HCT116 (cell line): Measurements from ENCODE around the gene LRRFIP2. TPM values are rescaled to one million over a fixed set of nuclear protein-coding genes. Genes with fewer than 3 reads are reported as not detected.
A peak's percentile ranks its signal among the peaks of the same experiment; 100 is the strongest.

ENCODE experiments used
- ATAC-seq: fragments of 200-7000 bp; cut with Tn5 transposase; 2 replicates; pipeline ENCODE4 v1.9.1; 2020; ENCODE audit warnings: mild to moderate bottlenecking, moderate library complexity
- BruUV-seq: library from RNA; stranded (reverse); fragments of 400-500 nt; replicated peaks from 2 replicates; lab custom pipeline; 2021; lab: Mats Ljungman, UMichigan
- CTCF ChIA-PET: fragments of 300-600 bp; sonication (Branson Sonifier 250); formaldehyde crosslinking; loops from one replicate; lab custom pipeline; 2021; ENCODE audit warnings: antibody characterized with exemption; lab: Charles Lee
- POLR2A ChIA-PET: fragments of 300-600, 350-600 bp; sonication (Branson Sonifier 250); formaldehyde crosslinking; loops from one replicate; lab custom pipeline; 2021; ENCODE audit warnings: antibody characterized with exemption; lab: Charles Lee
- RAD21 ChIA-PET, 2 experiments: fragments of 300-600 bp; sonication (Branson Sonifier 250); formaldehyde crosslinking; loops; one replicate each; lab custom pipeline; 2023; ENCODE audit warnings: low total read pairs in 2 of 2; ENCODE audit not compliant: uncharacterized antibody in 2 of 2, unreplicated experiment in 2 of 2, low non-redundant PET in 1 of 2; lab: Charles Lee
- DNase-seq: peaks from one replicate; pipeline ENCODE4 v3.0.0-alpha.2; 2010; ENCODE audit warnings: low read depth, low spot score
- H2AFZ ChIP-seq: fragments of 200-600 bp; shearing (Covaris generic), sonication (generic); 2 replicates; pipeline ENCODE4 v1.6.1; 2017; ENCODE audit warnings: low read depth, mixed run types, mixed read lengths, antibody characterized with exemption, low read length; ENCODE audit not compliant: poor library complexity, severe bottlenecking
- H3K27ac ChIP-seq: 2 replicates; pipeline ENCODE4 v1.5.1; 2012; ENCODE audit warnings: low read depth, low read length
- H3K27me3 ChIP-seq: fragments of 200-600 bp; sonication (generic); 2 replicates; pipeline ENCODE4 v1.6.1; 2016; ENCODE audit warnings: mixed run types, low read length, mixed read lengths; ENCODE audit not compliant: insufficient read depth
- H3K36me3 ChIP-seq, 2 experiments: fragments of 200-500 bp in 1 of 2; fragments of 200-600 bp in 1 of 2; sonication (Bioruptor generic) in 1 of 2; sonication (generic) in 1 of 2; 2 replicates each; pipeline versions ENCODE4 v1.5.1 to v1.6.1; 2014 to 2016; ENCODE audit warnings: low read length in 2 of 2, inconsistent platforms in 1 of 2, mixed read lengths in 1 of 2, mixed run types in 1 of 2; ENCODE audit not compliant: insufficient read depth in 2 of 2, control insufficient read depth in 1 of 2
- H3K4me1 ChIP-seq, 2 experiments: fragments of 200-600 bp in 1 of 2; sonication (generic) in 1 of 2; 2 replicates each; pipeline versions ENCODE4 v1.5.1 to v1.6.1; 2012 to 2017; ENCODE audit warnings: low read length in 2 of 2, inconsistent platforms in 1 of 2, mild to moderate bottlenecking in 1 of 2, mixed read lengths in 1 of 2, mixed run types in 1 of 2, moderate library complexity in 1 of 2; ENCODE audit not compliant: insufficient read depth in 2 of 2, control insufficient read depth in 1 of 2
- H3K4me2 ChIP-seq: fragments of 200-600 bp; sonication (generic); 2 replicates; pipeline ENCODE4 v1.6.1; 2017; ENCODE audit warnings: mixed run types, low read length, mixed read lengths
- H3K4me3 ChIP-seq, 2 experiments: fragments of 200-600 bp in 1 of 2; sonication (generic) in 1 of 2; replicated peaks in 1 of 2; 2 replicates each; pipeline ENCODE4 v1.5.1; 2011 to 2016; ENCODE audit warnings: low read length in 2 of 2, control low read depth in 1 of 2, low read depth in 1 of 2, mild to moderate bottlenecking in 1 of 2, mixed read lengths in 1 of 2, mixed run types in 1 of 2
- H3K79me2 ChIP-seq: fragments of 200-600 bp; sonication (generic); 2 replicates; pipeline ENCODE4 v1.6.1; 2017; ENCODE audit warnings: mild to moderate bottlenecking, mixed run types, low read length, moderate library complexity, mixed read lengths; ENCODE audit not compliant: insufficient read depth
- H3K9ac ChIP-seq: fragments of 200-600 bp; sonication (generic); 2 replicates; pipeline ENCODE4 v1.6.1; 2016; ENCODE audit warnings: low read length, mixed read lengths
- H3K9me2 ChIP-seq: fragments of 200-600 bp; sonication (generic), shearing (Covaris generic); 2 replicates; pipeline ENCODE4 v1.6.1; 2017; ENCODE audit warnings: mixed run types, mild to moderate bottlenecking, moderate library complexity; ENCODE audit not compliant: insufficient read depth
- H3K9me3 ChIP-seq, 2 experiments: fragments of 200-500 bp in 1 of 2; fragments of 200-600 bp in 1 of 2; sonication (Bioruptor generic) in 1 of 2; sonication (generic) in 1 of 2; 2 replicates each; pipeline ENCODE4 v1.6.1; 2014 to 2017; ENCODE audit warnings: low read length in 2 of 2, mixed read lengths in 2 of 2, inconsistent platforms in 1 of 2, low read depth in 1 of 2, mild to moderate bottlenecking in 1 of 2, mixed run types in 1 of 2, moderate library complexity in 1 of 2; ENCODE audit not compliant: control insufficient read depth in 1 of 2, insufficient read depth in 1 of 2
- H4K20me1 ChIP-seq: fragments of 200-600 bp; sonication (generic), shearing (Covaris generic); 2 replicates; pipeline ENCODE4 v1.6.1; 2017; ENCODE audit warnings: mixed run types, mild to moderate bottlenecking, moderate library complexity; ENCODE audit not compliant: insufficient read depth
- CEBPB ChIP-seq: IDR thresholded peaks from 2 replicates; pipeline ENCODE4 v1.6.1; 2012; ENCODE audit warnings: low read depth
- EGR1 ChIP-seq: IDR thresholded peaks from 2 replicates; pipeline ENCODE4 v1.6.1; 2012; ENCODE audit warnings: low read depth
- ELF1 ChIP-seq: IDR thresholded peaks from 2 replicates; pipeline ENCODE4 v1.6.1; 2012; ENCODE audit warnings: low read depth, borderline replicate concordance
- JUND ChIP-seq: IDR thresholded peaks from 2 replicates; pipeline ENCODE4 v1.6.1; 2012
- RAD21 ChIP-seq: IDR thresholded peaks from 2 replicates; pipeline ENCODE4 v1.6.1; 2012; ENCODE audit warnings: low read depth, mild to moderate bottlenecking
- SP1 ChIP-seq: IDR thresholded peaks from 2 replicates; pipeline ENCODE4 v1.6.1; 2012; ENCODE audit warnings: low read depth
- ZBTB33 ChIP-seq: IDR thresholded peaks from 2 replicates; pipeline ENCODE4 v1.6.1; 2011; ENCODE audit warnings: mild to moderate bottlenecking, low read length, moderate library complexity; ENCODE audit not compliant: insufficient replicate concordance; ENCODE audit errors: extremely low read depth
- intact Hi-C: fragments of 100-400 bp; cut with micrococcal nuclease; formaldehyde crosslinking; loops from 2 replicates; pipeline ENCODE4 v1.10.0; 2022
- total RNA-seq: library from RNA; stranded (reverse); gene quantifications from one replicate; pipeline ENCODE4 v1.2.1, GENCODE V29; 2021; ENCODE audit not compliant: unreplicated experiment
- TF ChIP-seq, protein P1 (sequence below): IDR thresholded peaks from 2 replicates; pipeline ENCODE4 v1.6.1; 2012

LRRFIP2 gene
- total RNA-seq, 1 experiment from 2014 or later = 27.0 TPM

GRCh38 chr3:37183375-37183831 lies 9.0 kb upstream of the LRRFIP2 start (continued):
- TF ChIP-seq RAD21 (peak; percentile 27; the same call in 1 of the 2 replicates), CEBPB (peak; percentile 82)
- TF ChIP-seq, all 23 proteins: peak for 11

- DNase-seq = no peak
- Histone ChIP-seq H3K36me3 (no peaks in the 10 kb centered on the region), H3K4me1 (peaks cover 7 to 42% of the 10 kb centered on the region in 2 experiments), H3K27ac (peak overlapping the region; percentile 31; the same call in 1 of the 2 replicates), H3K9me3 (no peaks in the 10 kb centered on the region), H3K9me2 (no peaks in the 10 kb centered on the region), H3K4me3 (peak overlapping the region in 1 of 2 experiments; percentile 23; a peak in 1 of 4 replicates), H3K9ac (peak overlapping the region; percentile 7; the same call in 1 of the 2 replicates), H3K79me2 (peaks cover 16% of the 10 kb centered on the region), H2AFZ (no peak overlapping the region), H3K27me3 (no peaks in the 10 kb centered on the region), H4K20me1 (no peaks in the 10 kb centered on the region), H3K4me2 (peak overlapping the region; percentile 66)
- POLR2A ChIA-PET = interaction anchor here (0.9 kb wide), 1 partner anchor 190 kb away, joined by 4 read pairs; the partner anchor contains the start of gene EPM2AIP1
- intact Hi-C loops = no loop called here
- CTCF ChIA-PET = no interaction called here
- BruUV-seq = no TSS peak
- TF ChIP-seq ELF1 (no peak), ZBTB33 (no peak), RAD21 (no peak), SP1 (no peak), EGR1 (no peak), JUND (no peak)
- TF ChIP-seq, protein P1, sequence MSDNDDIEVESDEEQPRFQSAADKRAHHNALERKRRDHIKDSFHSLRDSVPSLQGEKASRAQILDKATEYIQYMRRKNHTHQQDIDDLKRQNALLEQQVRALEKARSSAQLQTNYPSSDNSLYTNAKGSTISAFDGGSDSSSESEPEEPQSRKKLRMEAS = no peak
- ATAC-seq = no peak
- RAD21 ChIA-PET = no interaction called here
Observed at GRCh38 chr3:37182816-37183215, 8.4 kb upstream of the LRRFIP2 start.
